Activated CD4-positive, alpha-beta T cell treated with anti-CD3 and anti-CD28 coated beads, Interleukin-2, Interleukin-4, amounts not matched to agents 100 ng/mL and 50 ng/mL, durations not matched to agents 16 hours and 8 hours (primary cell): ENCODE measurements around the gene DLG1.
"Not testable (repeated sequence)": the region's sequence is repeated elsewhere in the genome, so short reads cannot be mapped to it uniquely, and the experiment has no call there.

ENCODE experiments used
- DNase-seq: peaks from one replicate; pipeline ENCODE4 v3.0.0-alpha.2; 2020; ENCODE audit warnings: low spot score

DLG1 gene

DNA sequence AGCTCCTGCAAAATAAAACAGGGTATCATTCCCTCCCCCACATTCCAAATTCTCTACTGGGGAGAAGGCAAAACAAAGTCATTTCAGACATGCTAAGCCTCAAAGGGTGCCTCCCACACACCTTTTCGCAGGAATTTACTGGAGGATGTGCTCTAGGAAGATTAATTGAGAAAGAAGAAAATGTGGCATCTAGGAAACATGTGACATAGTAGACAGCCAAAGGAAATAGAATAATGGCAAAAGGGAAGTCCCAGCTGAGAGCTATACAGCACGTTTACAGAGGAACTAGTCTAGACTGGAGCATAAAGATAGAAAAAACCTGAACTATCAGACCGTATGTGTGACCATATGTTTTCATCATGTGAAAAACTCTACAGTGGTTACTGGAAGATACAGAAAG is 210.0 kb downstream of the DLG1 start:
- DNase-seq = no peak

DNA sequence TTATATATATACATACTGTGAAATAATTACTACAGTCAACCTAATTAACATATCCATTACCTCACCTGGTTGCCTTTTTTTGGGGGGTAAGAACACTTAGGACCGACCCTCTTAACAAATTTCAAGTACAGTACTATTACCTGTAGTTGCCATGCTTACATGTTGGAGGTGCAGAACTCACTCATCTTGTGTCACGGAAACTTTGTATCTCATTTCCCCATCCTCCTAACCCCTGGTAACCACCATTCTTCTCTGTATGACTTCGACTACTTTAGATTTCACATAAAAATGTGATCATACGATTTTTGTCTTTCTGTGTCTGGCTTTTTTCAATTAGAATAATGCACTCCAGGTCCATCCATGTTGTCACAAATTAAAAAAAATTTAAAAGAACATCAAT is 213.3 kb downstream of the DLG1 start:
- DNase-seq = peak; percentile 9

DNA sequence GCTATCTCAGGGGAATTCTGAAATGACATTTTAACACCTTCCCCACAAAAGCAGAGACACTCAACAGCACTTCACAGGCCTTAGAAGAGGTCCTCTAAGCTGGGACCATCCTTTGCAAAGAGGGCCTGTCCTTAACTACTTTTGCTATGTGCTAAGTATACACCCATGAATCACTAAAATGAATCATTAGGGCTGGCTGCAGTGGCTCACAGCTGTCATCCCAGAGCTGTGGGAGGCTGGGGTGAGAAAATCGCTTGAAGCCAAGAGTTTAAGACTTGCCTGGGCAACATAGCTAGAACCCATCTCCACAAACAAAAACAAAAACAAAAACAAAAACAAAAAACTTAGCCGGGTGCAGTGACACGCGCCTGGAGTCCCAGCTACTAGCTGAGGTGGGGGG is 214.9 kb downstream of the DLG1 start:
- peak; percentile 11 for DNase-seq

- no peak for DNase-seq
Observed at GRCh38 chr3:197082871-197083270, 215.5 kb downstream of the DLG1 start.

- no peak for DNase-seq
Observed at GRCh38 chr3:197080344-197080743, 218.1 kb downstream of the DLG1 start.

DNA sequence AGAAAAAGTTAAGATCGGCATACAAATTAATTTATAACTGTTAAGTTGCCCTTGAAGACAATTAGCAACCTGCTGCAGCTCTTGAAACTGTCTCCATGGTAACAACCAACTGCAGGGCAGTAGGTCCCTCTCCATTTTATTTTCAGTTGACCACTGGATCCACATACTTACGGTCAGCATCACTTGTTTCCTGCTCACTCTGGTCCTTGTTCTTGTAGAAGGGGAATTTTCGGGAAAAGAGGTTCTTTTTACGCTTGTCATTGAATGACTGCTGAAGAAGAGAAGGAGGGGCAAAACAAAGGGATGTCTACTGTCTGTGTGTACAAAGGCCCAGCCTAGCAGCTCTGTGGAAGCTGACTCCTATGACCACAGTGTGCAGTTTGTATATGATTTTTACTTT is 222.0 kb downstream of the DLG1 start:
- no peak for DNase-seq

GRCh38 chr3:197068077-197068476 is 230.3 kb downstream of the DLG1 start:
- no peak for DNase-seq

DNA sequence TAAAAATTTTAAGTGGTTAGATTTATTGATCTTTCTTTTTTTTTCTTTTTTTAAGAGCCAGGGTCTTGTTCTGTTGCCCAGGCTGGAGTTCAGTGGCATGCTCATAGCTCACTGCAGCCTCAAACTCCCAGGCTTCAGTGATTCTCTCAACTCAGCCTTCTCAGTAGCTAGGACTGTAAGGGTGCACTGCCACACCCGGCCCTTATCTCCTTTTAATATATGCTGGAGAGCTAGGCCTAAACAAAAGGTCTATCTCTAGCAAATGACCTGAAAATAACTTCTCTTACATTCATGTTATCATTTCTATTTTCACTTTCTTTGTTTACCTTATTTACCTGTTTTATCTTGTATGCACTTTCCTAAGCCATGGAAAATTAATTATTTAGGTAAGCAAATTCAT is 233.6 kb downstream of the DLG1 start:
- DNase-seq = no peak

GRCh38 chr3:197062446-197062845 is 236.0 kb downstream of the DLG1 start:
- no peak for DNase-seq

GRCh38 chr3:197051637-197052036 is 246.8 kb downstream of the DLG1 start:
- DNase-seq = not testable (repeated sequence)

- peak; percentile 12 for DNase-seq
Observed at GRCh38 chr3:197050511-197050910, 247.9 kb downstream of the DLG1 start.

- no peak for DNase-seq
Observed at GRCh38 chr3:197042539-197042938, 255.9 kb downstream of the DLG1 start.

DNA sequence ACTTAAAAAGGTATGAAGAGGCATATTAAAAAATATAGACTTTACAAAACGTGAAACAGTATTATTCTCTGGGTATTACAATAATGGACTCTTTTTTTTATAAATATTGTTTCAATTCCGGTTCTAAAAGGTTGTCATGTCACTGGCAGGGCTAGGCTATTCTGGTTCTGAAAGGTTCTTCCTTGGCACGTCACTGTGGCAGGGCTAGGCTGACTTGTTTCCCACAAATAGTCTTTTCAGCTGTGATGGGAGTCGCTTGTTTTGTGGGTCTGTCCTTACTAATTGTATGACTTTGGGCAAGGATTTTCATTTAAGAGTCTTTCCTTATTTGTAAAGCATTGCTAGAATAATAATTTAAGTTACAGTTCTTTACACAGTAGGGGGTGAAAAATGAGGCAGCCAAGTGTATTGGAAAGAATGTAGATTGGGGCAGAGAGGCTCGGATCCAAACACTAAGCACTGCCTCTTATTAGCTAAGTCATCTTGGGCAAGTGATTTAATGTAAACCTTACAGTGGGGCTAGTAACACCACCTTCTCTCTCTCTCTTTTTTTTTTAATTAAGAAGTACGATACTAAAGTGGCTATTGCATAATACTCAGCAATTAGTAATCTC is 256.4 kb downstream of the DLG1 start:
- DNase-seq = no peak

- DNase-seq = no peak
Observed at GRCh38 chr3:197040658-197041057, 257.8 kb downstream of the DLG1 start.

DNA sequence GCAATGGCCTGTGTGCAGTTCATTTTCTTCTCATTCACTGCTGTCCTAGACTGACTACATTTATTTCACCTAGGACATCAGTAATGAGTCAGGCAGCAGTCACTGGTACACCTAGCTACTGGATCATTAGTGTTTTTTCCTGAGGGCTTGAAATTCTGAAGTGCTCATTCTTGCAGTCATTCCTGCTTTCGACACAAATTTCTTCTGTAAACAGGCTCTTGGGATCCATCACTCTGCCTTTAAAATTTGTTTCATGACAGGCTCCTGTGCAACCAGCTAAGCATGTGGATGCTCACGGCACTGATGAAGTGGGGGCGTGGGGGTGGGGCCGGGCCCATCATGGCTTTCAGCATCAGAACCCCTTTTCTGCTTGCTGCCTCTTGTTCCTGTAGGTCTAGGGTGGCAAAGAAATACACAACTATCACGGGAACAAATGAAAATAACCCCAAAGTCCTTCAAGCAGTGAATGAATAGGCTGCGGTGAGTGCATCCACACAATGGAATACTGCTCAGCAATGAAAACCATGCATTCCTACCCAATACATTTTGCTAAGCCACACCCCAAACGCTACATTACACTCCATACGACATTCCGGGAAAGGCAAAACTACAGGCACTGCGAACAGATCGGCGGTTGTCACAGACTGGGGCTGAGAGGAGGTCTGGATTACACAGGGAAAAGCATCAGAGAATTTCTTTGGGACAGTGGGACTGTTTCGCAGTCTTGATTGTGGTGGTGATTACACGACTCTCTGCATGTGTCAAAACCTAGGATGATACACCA is 259.5 kb downstream of the DLG1 start:
- DNase-seq = no peak

- no peak for DNase-seq
Observed at GRCh38 chr3:197035577-197035976, 262.8 kb downstream of the DLG1 start.

GRCh38 chr3:197034778-197035177 is 263.6 kb downstream of the DLG1 start:
- not testable (repeated sequence) for DNase-seq

- not testable (repeated sequence) for DNase-seq
Observed at GRCh38 chr3:197033764-197034163, 264.6 kb downstream of the DLG1 start.

- peak; percentile 82 for DNase-seq
Observed at GRCh38 chr3:197031315-197032285, 266.8 kb downstream of the DLG1 start.

GRCh38 chr3:197030379-197031314 is 267.8 kb downstream of the DLG1 start:
- DNase-seq = no peak

- DNase-seq = peak; percentile 58
Observed at GRCh38 chr3:197029511-197030167, 268.8 kb downstream of the DLG1 start, which contains the start of gene MELTF. TSS of gene MELTF (minus strand) at chr3:197029817. CDS start at chr3:197029702, 115 bp downstream.
